SKM-1 (cell line): ENCODE data around the gene TBC1D8B.
"Not testable (repeated sequence)": the region's sequence is repeated elsewhere in the genome, so short reads cannot be mapped to it uniquely, and the experiment has no call there.

ENCODE experiments used
- DNase-seq: peaks from one replicate; lab custom pipeline; 2025; ENCODE audit not compliant: unreplicated experiment; lab: John Stamatoyannopoulos, UW

TBC1D8B gene

GRCh38 chrX:106802388-106803275 is at the start of gene TBC1D8B:
Gene TBC1D8B, plus strand, starts transcription at chrX:106802673. Its CDS starts 181 bp downstream, at chrX:106802854.
- peak; percentile 35 for DNase-seq

GRCh38 chrX:106769288-106769687 is 33.2 kb upstream of the TBC1D8B start:
- not testable (repeated sequence) for DNase-seq

GRCh38 chrX:106774981-106775380 is 27.5 kb upstream of the TBC1D8B start:
- no peak for DNase-seq

GRCh38 chrX:106780264-106780663 is 22.2 kb upstream of the TBC1D8B start:
- DNase-seq, result no peak

GRCh38 chrX:106780664-106781377 is 21.7 kb upstream of the TBC1D8B start:
- DNase-seq, result no peak

- DNase-seq, result no peak
Observed at GRCh38 chrX:106783716-106784115, 18.8 kb upstream of the TBC1D8B start.

- DNase-seq, result no peak
Observed at GRCh38 chrX:106791495-106791894, 11.0 kb upstream of the TBC1D8B start.

GRCh38 chrX:106802063-106802387 is 448 bp upstream of the TBC1D8B start:
- DNase-seq, result no peak

GRCh38 chrX:106811131-106811910 is 8.8 kb downstream of the TBC1D8B start:
- no peak for DNase-seq

GRCh38 chrX:106812930-106813329 is 10.5 kb downstream of the TBC1D8B start:
- DNase-seq, result not testable (repeated sequence)

- DNase-seq, result not testable (repeated sequence)
Observed at GRCh38 chrX:106814093-106814492, 11.6 kb downstream of the TBC1D8B start.

- DNase-seq, result no peak
Observed at GRCh38 chrX:106862972-106863688, 60.7 kb downstream of the TBC1D8B start.

- DNase-seq, result no peak
Observed at GRCh38 chrX:106863697-106864096, 61.2 kb downstream of the TBC1D8B start.

GRCh38 chrX:106872796-106873195 is 70.3 kb downstream of the TBC1D8B start:
- not testable (repeated sequence) for DNase-seq

GRCh38 chrX:106874075-106874474 is 71.6 kb downstream of the TBC1D8B start:
- no peak for DNase-seq

GRCh38 chrX:106875151-106875550 is 72.7 kb downstream of the TBC1D8B start:
- DNase-seq, result no peak

- DNase-seq, result no peak
Observed at GRCh38 chrX:106889468-106889867, 87.0 kb downstream of the TBC1D8B start.

- DNase-seq, result no peak
Observed at GRCh38 chrX:106891762-106892460, 89.4 kb downstream of the TBC1D8B start.

GRCh38 chrX:106894392-106894909 is 92.0 kb downstream of the TBC1D8B start:
- DNase-seq, result no peak

- DNase-seq, result no peak
Observed at GRCh38 chrX:106894978-106895452, 92.5 kb downstream of the TBC1D8B start.
